Upper lobe of right lung (tissue), 1 donor: ENCODE measurements around the gene ABCC1. TPM values are rescaled to one million over a fixed set of nuclear protein-coding genes. Genes with fewer than 3 reads are reported as not detected.
"Not testable (repeated sequence)": the region's sequence is repeated elsewhere in the genome, so short reads cannot be mapped to it uniquely, and the experiment has no call there.

Experiments
- ATAC-seq: fragments of 200-7000 bp; cut with Tn5 transposase; one replicate; pipeline ENCODE4 v1.9.1; 2020; ENCODE audit warnings: mild to moderate bottlenecking, moderate library complexity
- DNase-seq: peaks from one replicate; pipeline ENCODE4 v3.0.0-alpha.2; 2020
- H3K27ac ChIP-seq: fragments of 200-600 bp; one replicate; pipeline ENCODE4 v1.8.0; 2022
- H3K27me3 ChIP-seq: fragments of 200-600 bp; one replicate; pipeline ENCODE4 v1.8.0; 2022; ENCODE audit warnings: mild to moderate bottlenecking
- H3K36me3 ChIP-seq: fragments of 200-600 bp; one replicate; pipeline ENCODE4 v1.8.0; 2022
- H3K4me1 ChIP-seq: fragments of 200-600 bp; one replicate; pipeline ENCODE4 v1.8.0; 2022
- H3K4me3 ChIP-seq: fragments of 200-600 bp; one replicate; pipeline ENCODE4 v1.8.0; 2022; ENCODE audit warnings: mild to moderate bottlenecking
- H3K9me3 ChIP-seq: fragments of 200-600 bp; one replicate; pipeline ENCODE4 v1.8.0; 2022
- intact Hi-C: fragments of 100-400 bp; cut with DNase I; formaldehyde crosslinking; loops from one replicate; pipeline ENCODE4 v1.11.0; 2022
- total RNA-seq: library from RNA; stranded (reverse); fragmentation: NEBNext Ultra II Directional; extraction: Animal tissue kit (Norgen Biotek cat#: 25700); gene quantifications from one replicate; pipeline ENCODE4 v1.2.1, GENCODE V29; 2021
- TF ChIP-seq, protein P1 (sequence below): fragments of 200-600 bp; IDR thresholded peaks from one replicate; pipeline ENCODE4 v1.8.0; 2022; ENCODE audit warnings: antibody characterized with exemption
- donor health status: DM: no; HTN: yes; CAD: no; lungs with severe emphysema.

ABCC1 gene
- total RNA-seq, 1 donor from 2014 or later, result 50.6 TPM

GRCh38 chr16:16145286-16145685, 195.9 kb downstream of the ABCC1 start:
- H3K4me1 ChIP-seq, result peaks cover 8% of the 10 kb centered on the region
- no peak overlapping the region for H3K27ac ChIP-seq
- DNase-seq (no peak), ATAC-seq (no peak)
- H3K4me3 ChIP-seq, result no peak overlapping the region
- intact Hi-C loops, result no loop called here
- no peaks in the 10 kb centered on the region for H3K27me3 ChIP-seq
- peaks cover 28% of the 10 kb centered on the region for H3K36me3 ChIP-seq
- H3K9me3 ChIP-seq, result no peaks in the 10 kb centered on the region
- TF ChIP-seq, protein P1, sequence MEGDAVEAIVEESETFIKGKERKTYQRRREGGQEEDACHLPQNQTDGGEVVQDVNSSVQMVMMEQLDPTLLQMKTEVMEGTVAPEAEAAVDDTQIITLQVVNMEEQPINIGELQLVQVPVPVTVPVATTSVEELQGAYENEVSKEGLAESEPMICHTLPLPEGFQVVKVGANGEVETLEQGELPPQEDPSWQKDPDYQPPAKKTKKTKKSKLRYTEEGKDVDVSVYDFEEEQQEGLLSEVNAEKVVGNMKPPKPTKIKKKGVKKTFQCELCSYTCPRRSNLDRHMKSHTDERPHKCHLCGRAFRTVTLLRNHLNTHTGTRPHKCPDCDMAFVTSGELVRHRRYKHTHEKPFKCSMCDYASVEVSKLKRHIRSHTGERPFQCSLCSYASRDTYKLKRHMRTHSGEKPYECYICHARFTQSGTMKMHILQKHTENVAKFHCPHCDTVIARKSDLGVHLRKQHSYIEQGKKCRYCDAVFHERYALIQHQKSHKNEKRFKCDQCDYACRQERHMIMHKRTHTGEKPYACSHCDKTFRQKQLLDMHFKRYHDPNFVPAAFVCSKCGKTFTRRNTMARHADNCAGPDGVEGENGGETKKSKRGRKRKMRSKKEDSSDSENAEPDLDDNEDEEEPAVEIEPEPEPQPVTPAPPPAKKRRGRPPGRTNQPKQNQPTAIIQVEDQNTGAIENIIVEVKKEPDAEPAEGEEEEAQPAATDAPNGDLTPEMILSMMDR, result no peak

GRCh38 chr16:16146380-16147315, 197.2 kb downstream of the ABCC1 start:
- intact Hi-C loops, result no loop called here
- ATAC-seq (no peak), DNase-seq (no peak)
- no peaks in the 10 kb centered on the region for H3K9me3 ChIP-seq
- no peaks in the 10 kb centered on the region for H3K27me3 ChIP-seq
- peaks cover 14% of the 10 kb centered on the region for H3K36me3 ChIP-seq
- H3K4me3 ChIP-seq, result no peak overlapping the region
- TF ChIP-seq, protein P1, result no peak
- H3K27ac ChIP-seq, result no peak overlapping the region
- peaks cover 8% of the 10 kb centered on the region for H3K4me1 ChIP-seq

GRCh38 chr16:16147316-16147999, 198.0 kb downstream of the ABCC1 start:
- ATAC-seq (no peak), DNase-seq (no peak)
- H3K36me3 ChIP-seq, result peaks cover 6% of the 10 kb centered on the region
- intact Hi-C loops, result no loop called here
- H3K27me3 ChIP-seq, result no peaks in the 10 kb centered on the region
- H3K27ac ChIP-seq, result no peak overlapping the region
- H3K9me3 ChIP-seq, result no peaks in the 10 kb centered on the region
- no peak overlapping the region for H3K4me3 ChIP-seq
- peaks cover 8% of the 10 kb centered on the region for H3K4me1 ChIP-seq
- TF ChIP-seq, protein P1, result no peak

DNA sequence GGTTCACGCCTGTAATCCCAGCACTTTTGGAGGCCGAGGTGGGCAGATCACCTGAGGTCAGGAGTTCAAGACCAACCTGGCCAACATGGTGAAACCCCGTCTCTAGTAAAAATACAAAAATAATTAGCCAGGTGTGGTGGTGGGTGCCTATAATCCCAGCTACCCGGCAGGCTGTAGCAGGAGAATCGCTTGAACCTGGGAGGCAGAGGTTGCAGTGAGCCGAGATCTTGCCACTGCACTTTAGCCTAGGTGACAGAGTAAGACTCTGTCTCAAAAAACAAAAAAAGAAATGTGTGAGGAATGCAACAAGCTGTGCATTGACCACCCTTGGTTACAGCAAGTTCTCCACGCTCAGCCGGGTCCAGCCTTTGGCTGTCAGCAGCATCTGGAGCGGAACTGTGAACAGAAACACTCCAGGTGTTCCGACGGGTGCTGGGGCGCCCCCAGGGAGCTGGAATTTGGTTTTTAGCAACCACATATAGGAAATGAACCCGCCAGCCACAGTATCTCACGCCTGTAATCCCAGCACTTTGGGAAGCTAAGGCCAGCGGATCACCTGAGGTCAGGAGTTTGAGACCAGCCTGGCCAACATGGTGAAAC, 198.7 kb downstream of the ABCC1 start:
- DNase-seq, H3K27ac ChIP-seq, H3K4me1 ChIP-seq, ATAC-seq, H3K27me3 ChIP-seq, intact Hi-C loops, H3K36me3 ChIP-seq, H3K4me3 ChIP-seq, H3K9me3 ChIP-seq: not testable (repeated sequence)

DNA sequence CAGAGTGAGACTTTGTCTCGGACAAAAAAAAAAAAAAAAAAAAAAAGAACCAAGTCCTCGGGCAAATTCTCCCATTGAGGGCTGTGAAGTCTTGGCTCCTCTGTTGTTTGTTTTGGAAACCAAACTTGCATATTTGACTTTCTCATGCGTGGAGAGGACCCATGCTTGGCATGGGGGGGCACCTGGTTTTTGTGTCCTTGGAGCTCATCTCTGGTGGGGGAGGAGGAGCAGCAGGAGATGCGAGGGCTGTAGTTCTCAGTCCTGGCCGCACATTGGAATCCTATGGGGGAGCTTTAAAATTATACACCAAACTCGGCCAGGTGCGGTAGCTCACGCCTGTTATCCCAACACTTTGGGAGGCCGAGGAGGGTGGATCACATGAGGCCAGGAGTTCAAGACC, 199.3 kb downstream of the ABCC1 start:
- DNase-seq (no peak), ATAC-seq (no peak)
- TF ChIP-seq, protein P1, result no peak
- Histone ChIP-seq H3K27me3 (no peaks in the 10 kb centered on the region), H3K4me3 (no peak overlapping the region), H3K9me3 (no peaks in the 10 kb centered on the region), H3K36me3 (no peaks in the 10 kb centered on the region), H3K27ac (no peak overlapping the region), H3K4me1 (peaks cover 8% of the 10 kb centered on the region)
- intact Hi-C loops, result no loop called here

GRCh38 chr16:16149710-16150116, 200.3 kb downstream of the ABCC1 start:
- Histone ChIP-seq H3K27ac (no peak overlapping the region), H3K27me3 (no peaks in the 10 kb centered on the region), H3K4me1 (peaks cover 8% of the 10 kb centered on the region), H3K4me3 (no peak overlapping the region), H3K36me3 (no peaks in the 10 kb centered on the region), H3K9me3 (no peaks in the 10 kb centered on the region)
- no peak for ATAC-seq
- DNase-seq, result no peak
- intact Hi-C loops, result no loop called here
- TF ChIP-seq, protein P1, result no peak
